H1 (cell line): ENCODE data around the gene HS3ST5.

Source experiments
- CHD2 ChIP-seq: IDR thresholded peaks from 2 replicates; pipeline ENCODE4 v1.6.1; 2012; ENCODE audit warnings: low read length, improper control_type of control experiment
- CHD7 ChIP-seq: fragments of 300-600 bp; sonication (generic); IDR thresholded peaks from 2 replicates; pipeline ENCODE4 v1.7.1; 2012; ENCODE audit warnings: low read length, moderate library complexity, mild to moderate bottlenecking, inconsistent platforms; ENCODE audit not compliant: insufficient replicate concordance
- POLR2A ChIP-seq, 2 experiments: IDR thresholded peaks; 1 replicate in 1 of 2; 2 replicates in 1 of 2; pipeline ENCODE4 v1.6.1; 2011; ENCODE audit warnings: low read depth in 2 of 2, low read length in 2 of 2, mild to moderate bottlenecking in 2 of 2; ENCODE audit errors: control extremely low read depth in 1 of 2
- POLR2AphosphoS5 ChIP-seq: IDR thresholded peaks from 2 replicates; pipeline ENCODE4 v1.6.1; 2011; ENCODE audit warnings: low read depth, low read length
- TF ChIP-seq, protein P1 (sequence below), 3 experiments: IDR thresholded peaks; 1 replicate in 2 of 3; 2 replicates in 1 of 3; pipeline versions ENCODE4 v1.5.1 to v1.6.1; 2011; ENCODE audit warnings: low read length in 3 of 3, mild to moderate bottlenecking in 3 of 3, inconsistent platforms in 2 of 3, low read depth in 1 of 3, moderate library complexity in 1 of 3; ENCODE audit not compliant: insufficient read depth in 1 of 3; ENCODE audit errors: control extremely low read depth in 1 of 3

DNA sequence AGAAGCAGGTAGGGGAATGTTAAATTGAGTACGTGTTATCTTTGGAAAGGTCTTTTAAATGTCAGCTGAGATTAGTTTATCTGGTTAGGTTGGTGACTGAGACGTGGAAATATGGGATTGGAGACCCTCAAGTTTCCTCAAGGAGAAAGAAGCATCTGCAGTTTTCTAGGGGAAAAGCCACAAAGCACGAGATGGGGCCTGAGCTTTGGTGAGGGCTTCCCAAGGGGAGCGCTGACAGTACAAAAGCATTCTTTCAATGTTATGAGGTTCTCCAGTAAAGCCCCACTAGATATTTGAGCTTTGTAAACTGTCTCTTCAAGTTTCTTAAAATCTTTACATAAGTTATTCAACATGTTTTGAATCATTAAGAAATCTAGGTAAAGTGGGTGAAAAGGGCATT is 19.6 kb upstream of the HS3ST5 start:
- TF ChIP-seq POLR2AphosphoS5: no peak
- no peak for TF ChIP-seq CHD7
- no peak for TF ChIP-seq POLR2A (IDR thresholded peaks at IDR 0.05; ENCODE audit: control extremely low read depth in 1 of 2, low read depth in 2 of 2, low read length in 2 of 2)
- TF ChIP-seq, protein P1, sequence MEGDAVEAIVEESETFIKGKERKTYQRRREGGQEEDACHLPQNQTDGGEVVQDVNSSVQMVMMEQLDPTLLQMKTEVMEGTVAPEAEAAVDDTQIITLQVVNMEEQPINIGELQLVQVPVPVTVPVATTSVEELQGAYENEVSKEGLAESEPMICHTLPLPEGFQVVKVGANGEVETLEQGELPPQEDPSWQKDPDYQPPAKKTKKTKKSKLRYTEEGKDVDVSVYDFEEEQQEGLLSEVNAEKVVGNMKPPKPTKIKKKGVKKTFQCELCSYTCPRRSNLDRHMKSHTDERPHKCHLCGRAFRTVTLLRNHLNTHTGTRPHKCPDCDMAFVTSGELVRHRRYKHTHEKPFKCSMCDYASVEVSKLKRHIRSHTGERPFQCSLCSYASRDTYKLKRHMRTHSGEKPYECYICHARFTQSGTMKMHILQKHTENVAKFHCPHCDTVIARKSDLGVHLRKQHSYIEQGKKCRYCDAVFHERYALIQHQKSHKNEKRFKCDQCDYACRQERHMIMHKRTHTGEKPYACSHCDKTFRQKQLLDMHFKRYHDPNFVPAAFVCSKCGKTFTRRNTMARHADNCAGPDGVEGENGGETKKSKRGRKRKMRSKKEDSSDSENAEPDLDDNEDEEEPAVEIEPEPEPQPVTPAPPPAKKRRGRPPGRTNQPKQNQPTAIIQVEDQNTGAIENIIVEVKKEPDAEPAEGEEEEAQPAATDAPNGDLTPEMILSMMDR (IDR thresholded peaks at IDR 0.05; ENCODE audit: control extremely low read depth in 1 of 3, insufficient read depth in 1 of 3, low read depth in 1 of 3, low read length in 3 of 3): no peak
- TF ChIP-seq CHD2: no peak
